Myocyte (in vitro differentiated cells): ENCODE data around the gene LYRM9. TPM values are rescaled to one million over a fixed set of nuclear protein-coding genes. Genes with fewer than 3 reads are reported as not detected.
"Not testable (repeated sequence)": the region's sequence is repeated elsewhere in the genome, so short reads cannot be mapped to it uniquely, and the experiment has no call there.

ENCODE experiments used
- DNase-seq: peaks from one replicate; pipeline ENCODE4 v3.0.0-alpha.2; 2012; ENCODE audit warnings: low read depth
- total RNA-seq: library from RNA; depleted of rRNA; stranded (reverse); fragments of >200 nt; gene quantifications from 2 replicates; pipeline ENCODE4 v1.2.3, GENCODE V29; 2014

LYRM9 gene
- total RNA-seq, 1 donor from 2014 or later, result 20.1 TPM

GRCh38 chr17:27906623-27907022 is 13.5 kb upstream of the LYRM9 start:
- DNase-seq, result no peak

GRCh38 chr17:27906226-27906580 is 13.0 kb upstream of the LYRM9 start:
- DNase-seq, result no peak

GRCh38 chr17:27905447-27906225 is 12.5 kb upstream of the LYRM9 start:
- DNase-seq, result no peak

- DNase-seq, result no peak
Measured at GRCh38 chr17:27904534-27905446, 11.6 kb upstream of the LYRM9 start.

GRCh38 chr17:27904114-27904513 is 10.9 kb upstream of the LYRM9 start:
- no peak for DNase-seq

GRCh38 chr17:27899525-27899924 is 6.4 kb upstream of the LYRM9 start:
- DNase-seq, result no peak

GRCh38 chr17:27898096-27898495 is 4.9 kb upstream of the LYRM9 start:
- DNase-seq, result no peak

- no peak for DNase-seq
Measured at GRCh38 chr17:27896701-27897100, 3.5 kb upstream of the LYRM9 start.

- DNase-seq, result no peak
Measured at GRCh38 chr17:27895940-27896535, 2.9 kb upstream of the LYRM9 start.

GRCh38 chr17:27895123-27895895 is 2.1 kb upstream of the LYRM9 start:
- DNase-seq, result no peak

GRCh38 chr17:27893841-27894503 is 807 bp upstream of the LYRM9 start:
- DNase-seq, result no peak

- no peak for DNase-seq
Measured at GRCh38 chr17:27892542-27892865, 661 bp downstream of the LYRM9 start.

GRCh38 chr17:27891841-27892240 is 1.3 kb downstream of the LYRM9 start:
- no peak for DNase-seq

- no peak for DNase-seq
Measured at GRCh38 chr17:27889711-27890251, 3.4 kb downstream of the LYRM9 start.

- no peak for DNase-seq
Measured at GRCh38 chr17:27888945-27889344, 4.2 kb downstream of the LYRM9 start.

- peak; percentile 21 for DNase-seq
Measured at GRCh38 chr17:27888067-27888466, 5.1 kb downstream of the LYRM9 start.

GRCh38 chr17:27886348-27886906 is 6.7 kb downstream of the LYRM9 start:
- not testable (repeated sequence) for DNase-seq

- peak; percentile 78 for DNase-seq
Measured at GRCh38 chr17:27882162-27882840, 10.9 kb downstream of the LYRM9 start.

GRCh38 chr17:27879987-27880608 is 13.1 kb downstream of the LYRM9 start:
- peak; percentile 80 for DNase-seq
